Ishikawa (cell line): ENCODE results near the gene GPBP1L1.

ENCODE experiments used
- CEBPB ChIP-seq: IDR thresholded peaks from 2 replicates; pipeline ENCODE4 v1.6.1; 2012
- CREB1 ChIP-seq: IDR thresholded peaks from 2 replicates; pipeline ENCODE4 v1.6.1; 2012; ENCODE audit warnings: low read depth
- EP300 ChIP-seq: IDR thresholded peaks from 2 replicates; pipeline ENCODE4 v1.6.1; 2012; ENCODE audit warnings: borderline replicate concordance
- FOXM1 ChIP-seq: IDR thresholded peaks from 2 replicates; pipeline ENCODE4 v1.6.1; 2012; ENCODE audit warnings: low read depth, borderline replicate concordance
- NFIC ChIP-seq: IDR thresholded peaks from 2 replicates; pipeline ENCODE4 v1.6.1; 2012
- TAF1 ChIP-seq: IDR thresholded peaks from 2 replicates; pipeline ENCODE4 v1.6.1; 2012; ENCODE audit warnings: low read depth, mild to moderate bottlenecking
- TCF12 ChIP-seq: IDR thresholded peaks from 2 replicates; pipeline ENCODE4 v1.6.1; 2012; ENCODE audit warnings: low read depth
- YY1 ChIP-seq: IDR thresholded peaks from 2 replicates; pipeline ENCODE4 v1.6.1; 2012; ENCODE audit warnings: low read depth
- ZBTB7A ChIP-seq: IDR thresholded peaks from 2 replicates; pipeline ENCODE4 v1.6.1; 2012; ENCODE audit warnings: low read depth
- TF ChIP-seq, protein P1 (sequence below): IDR thresholded peaks from 2 replicates; pipeline ENCODE4 v1.6.1; 2012
- TF ChIP-seq, protein P2 (sequence below): IDR thresholded peaks from 2 replicates; pipeline ENCODE4 v1.6.1; 2012; ENCODE audit warnings: low read depth, mild to moderate bottlenecking

DNA sequence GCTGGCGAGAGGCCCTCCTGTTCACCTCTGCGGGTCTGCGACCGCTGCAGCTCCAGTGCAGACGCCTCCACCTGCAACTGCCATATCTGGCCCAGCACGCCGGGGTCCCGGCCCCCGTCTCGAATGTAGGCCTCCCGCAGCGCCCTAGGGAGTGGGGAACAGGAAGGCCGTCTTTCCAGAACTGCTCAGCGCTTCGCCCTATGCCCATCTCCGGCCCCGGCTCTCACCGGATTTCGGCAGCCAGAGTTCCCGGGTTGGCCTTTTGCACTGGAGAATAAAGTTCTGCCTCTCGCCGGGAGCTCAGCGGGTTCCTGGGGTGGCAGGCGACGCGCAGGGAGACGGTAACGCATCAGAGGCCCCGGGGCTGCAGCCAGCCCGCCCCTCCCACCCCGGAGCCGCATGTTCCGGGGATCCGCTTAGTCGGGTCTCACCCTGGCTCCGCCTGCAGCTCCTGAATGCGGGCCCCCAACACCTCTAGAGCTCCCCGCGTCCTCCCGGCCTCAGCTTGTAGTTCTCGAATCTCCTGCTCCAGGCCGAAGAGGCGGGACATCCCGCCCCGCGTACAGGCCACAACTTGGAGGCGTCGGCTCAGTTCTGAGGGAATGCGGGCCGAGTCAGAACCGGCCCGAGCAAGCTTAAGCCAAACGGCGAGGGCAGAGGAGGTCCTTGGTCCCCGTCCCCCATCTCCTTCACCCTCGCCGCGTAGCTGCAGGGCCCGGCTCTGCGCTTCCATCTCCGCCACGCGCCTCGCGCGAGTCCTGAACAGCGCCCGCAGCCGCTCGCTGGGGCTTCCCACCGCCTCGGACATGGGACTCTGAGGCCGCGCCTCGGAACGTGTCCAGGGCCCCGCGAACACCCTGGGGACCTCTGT is 63.6 kb downstream of the GPBP1L1 start:
- TF ChIP-seq YY1: no peak
- no peak for TF ChIP-seq CEBPB
- no peak for TF ChIP-seq EP300
- TF ChIP-seq, protein P1, sequence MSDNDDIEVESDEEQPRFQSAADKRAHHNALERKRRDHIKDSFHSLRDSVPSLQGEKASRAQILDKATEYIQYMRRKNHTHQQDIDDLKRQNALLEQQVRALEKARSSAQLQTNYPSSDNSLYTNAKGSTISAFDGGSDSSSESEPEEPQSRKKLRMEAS: no peak
- TF ChIP-seq, protein P2, sequence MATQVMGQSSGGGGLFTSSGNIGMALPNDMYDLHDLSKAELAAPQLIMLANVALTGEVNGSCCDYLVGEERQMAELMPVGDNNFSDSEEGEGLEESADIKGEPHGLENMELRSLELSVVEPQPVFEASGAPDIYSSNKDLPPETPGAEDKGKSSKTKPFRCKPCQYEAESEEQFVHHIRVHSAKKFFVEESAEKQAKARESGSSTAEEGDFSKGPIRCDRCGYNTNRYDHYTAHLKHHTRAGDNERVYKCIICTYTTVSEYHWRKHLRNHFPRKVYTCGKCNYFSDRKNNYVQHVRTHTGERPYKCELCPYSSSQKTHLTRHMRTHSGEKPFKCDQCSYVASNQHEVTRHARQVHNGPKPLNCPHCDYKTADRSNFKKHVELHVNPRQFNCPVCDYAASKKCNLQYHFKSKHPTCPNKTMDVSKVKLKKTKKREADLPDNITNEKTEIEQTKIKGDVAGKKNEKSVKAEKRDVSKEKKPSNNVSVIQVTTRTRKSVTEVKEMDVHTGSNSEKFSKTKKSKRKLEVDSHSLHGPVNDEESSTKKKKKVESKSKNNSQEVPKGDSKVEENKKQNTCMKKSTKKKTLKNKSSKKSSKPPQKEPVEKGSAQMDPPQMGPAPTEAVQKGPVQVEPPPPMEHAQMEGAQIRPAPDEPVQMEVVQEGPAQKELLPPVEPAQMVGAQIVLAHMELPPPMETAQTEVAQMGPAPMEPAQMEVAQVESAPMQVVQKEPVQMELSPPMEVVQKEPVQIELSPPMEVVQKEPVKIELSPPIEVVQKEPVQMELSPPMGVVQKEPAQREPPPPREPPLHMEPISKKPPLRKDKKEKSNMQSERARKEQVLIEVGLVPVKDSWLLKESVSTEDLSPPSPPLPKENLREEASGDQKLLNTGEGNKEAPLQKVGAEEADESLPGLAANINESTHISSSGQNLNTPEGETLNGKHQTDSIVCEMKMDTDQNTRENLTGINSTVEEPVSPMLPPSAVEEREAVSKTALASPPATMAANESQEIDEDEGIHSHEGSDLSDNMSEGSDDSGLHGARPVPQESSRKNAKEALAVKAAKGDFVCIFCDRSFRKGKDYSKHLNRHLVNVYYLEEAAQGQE: no peak
- no peak for TF ChIP-seq FOXM1
- TF ChIP-seq TCF12: no peak
- TF ChIP-seq TAF1: no peak
- no peak for TF ChIP-seq CREB1
- TF ChIP-seq ZBTB7A: no peak
- no peak for TF ChIP-seq NFIC
